HEK293 (cell line): ENCODE results near the gene LENEP.

Source experiments
- PBX3 ChIP-seq: sonication (generic); formaldehyde crosslinking; IDR thresholded peaks from 2 replicates; pipeline ENCODE4 v1.8.1; 2022; ENCODE audit warnings: mild to moderate bottlenecking, moderate library complexity, missing genetic modification reagents
- SALL2 ChIP-seq: fragments of 450-650 bp; formaldehyde crosslinking; IDR thresholded peaks from 2 replicates; pipeline ENCODE4 v1.5.0; 2017; ENCODE audit warnings: missing biosample characterization, mild to moderate bottlenecking, missing genetic modification characterization, borderline replicate concordance
- ZBTB49 ChIP-seq: fragments of 450-650 bp; formaldehyde crosslinking; IDR thresholded peaks from 2 replicates; pipeline ENCODE4 v1.5.1; 2016; ENCODE audit warnings: missing biosample characterization, missing genetic modification characterization, low read depth
- ZNF132 ChIP-seq: fragments of 450-650 bp; formaldehyde crosslinking; IDR thresholded peaks from 2 replicates; pipeline ENCODE4 v1.5.1; 2017; ENCODE audit warnings: missing biosample characterization, missing genetic modification characterization, borderline replicate concordance
- ZNF133 ChIP-seq: fragments of 450-650 bp; formaldehyde crosslinking; IDR thresholded peaks from 2 replicates; pipeline ENCODE4 v1.5.1; 2016; ENCODE audit warnings: missing biosample characterization, missing genetic modification characterization
- ZNF24 ChIP-seq: fragments of 450-650 bp; formaldehyde crosslinking; IDR thresholded peaks from 2 replicates; pipeline ENCODE4 v1.5.1; 2016; ENCODE audit warnings: missing biosample characterization, missing genetic modification characterization
- ZNF354C ChIP-seq: fragments of 450-650 bp; formaldehyde crosslinking; IDR thresholded peaks from 2 replicates; pipeline ENCODE4 v1.5.1; 2016; ENCODE audit warnings: missing biosample characterization, missing genetic modification characterization, low read depth, borderline replicate concordance
- ZNF660 ChIP-seq: fragments of 450-650 bp; IDR thresholded peaks from 2 replicates; pipeline ENCODE4 v1.5.1; 2018; ENCODE audit warnings: missing biosample characterization, mild to moderate bottlenecking, missing genetic modification characterization
- ZNF707 ChIP-seq: fragments of 450-650 bp; formaldehyde crosslinking; IDR thresholded peaks from 2 replicates; pipeline ENCODE4 v1.5.1; 2016; ENCODE audit warnings: missing biosample characterization, missing genetic modification characterization
- ZNF843 ChIP-seq: fragments of 450-650 bp; formaldehyde crosslinking; IDR thresholded peaks from 2 replicates; pipeline ENCODE4 v1.5.1; 2016; ENCODE audit warnings: missing biosample characterization, missing genetic modification characterization
- TF ChIP-seq, protein P1 (sequence below): fragments of 450-650 bp; formaldehyde crosslinking; IDR thresholded peaks from 2 replicates; pipeline ENCODE4 v1.5.1; 2016; ENCODE audit warnings: missing biosample characterization, missing genetic modification characterization
- TF ChIP-seq, protein P2 (sequence below): fragments of 450-650 bp; formaldehyde crosslinking; IDR thresholded peaks from 2 replicates; pipeline ENCODE4 v1.5.1; 2016; ENCODE audit warnings: missing biosample characterization, missing genetic modification characterization

GRCh38 chr1:155009221-155009711, 15.9 kb downstream of the LENEP start:
- no peak for TF ChIP-seq ZNF843 (tag by site-specific recombination)
- TF ChIP-seq, protein P1, sequence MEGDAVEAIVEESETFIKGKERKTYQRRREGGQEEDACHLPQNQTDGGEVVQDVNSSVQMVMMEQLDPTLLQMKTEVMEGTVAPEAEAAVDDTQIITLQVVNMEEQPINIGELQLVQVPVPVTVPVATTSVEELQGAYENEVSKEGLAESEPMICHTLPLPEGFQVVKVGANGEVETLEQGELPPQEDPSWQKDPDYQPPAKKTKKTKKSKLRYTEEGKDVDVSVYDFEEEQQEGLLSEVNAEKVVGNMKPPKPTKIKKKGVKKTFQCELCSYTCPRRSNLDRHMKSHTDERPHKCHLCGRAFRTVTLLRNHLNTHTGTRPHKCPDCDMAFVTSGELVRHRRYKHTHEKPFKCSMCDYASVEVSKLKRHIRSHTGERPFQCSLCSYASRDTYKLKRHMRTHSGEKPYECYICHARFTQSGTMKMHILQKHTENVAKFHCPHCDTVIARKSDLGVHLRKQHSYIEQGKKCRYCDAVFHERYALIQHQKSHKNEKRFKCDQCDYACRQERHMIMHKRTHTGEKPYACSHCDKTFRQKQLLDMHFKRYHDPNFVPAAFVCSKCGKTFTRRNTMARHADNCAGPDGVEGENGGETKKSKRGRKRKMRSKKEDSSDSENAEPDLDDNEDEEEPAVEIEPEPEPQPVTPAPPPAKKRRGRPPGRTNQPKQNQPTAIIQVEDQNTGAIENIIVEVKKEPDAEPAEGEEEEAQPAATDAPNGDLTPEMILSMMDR (tag by site-specific recombination) = no peak
- no peak for TF ChIP-seq ZNF24 (tag by site-specific recombination)
- TF ChIP-seq ZBTB49 (tag by site-specific recombination) = no peak
- TF ChIP-seq ZNF707 (tag by site-specific recombination) = no peak
- no peak for TF ChIP-seq ZNF660 (tag by site-specific recombination)
- TF ChIP-seq ZNF132 = no peak
- no peak for TF ChIP-seq PBX3 (CRISPR knock-in tag)
- TF ChIP-seq SALL2 = no peak
- TF ChIP-seq ZNF354C (tag by site-specific recombination) = no peak
- TF ChIP-seq ZNF133 (tag by site-specific recombination) = no peak
- TF ChIP-seq, protein P2, sequence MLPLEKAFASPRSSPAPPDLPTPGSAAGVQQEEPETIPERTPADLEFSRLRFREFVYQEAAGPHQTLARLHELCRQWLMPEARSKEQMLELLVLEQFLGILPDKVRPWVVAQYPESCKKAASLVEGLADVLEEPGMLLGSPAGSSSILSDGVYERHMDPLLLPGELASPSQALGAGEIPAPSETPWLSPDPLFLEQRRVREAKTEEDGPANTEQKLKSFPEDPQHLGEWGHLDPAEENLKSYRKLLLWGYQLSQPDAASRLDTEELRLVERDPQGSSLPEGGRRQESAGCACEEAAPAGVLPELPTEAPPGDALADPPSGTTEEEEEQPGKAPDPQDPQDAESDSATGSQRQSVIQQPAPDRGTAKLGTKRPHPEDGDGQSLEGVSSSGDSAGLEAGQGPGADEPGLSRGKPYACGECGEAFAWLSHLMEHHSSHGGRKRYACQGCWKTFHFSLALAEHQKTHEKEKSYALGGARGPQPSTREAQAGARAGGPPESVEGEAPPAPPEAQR = no peak
